ENCODE results near the gene KRTAP4-4.

GRCh38 chr17:41150026-41150425 is 10.5 kb downstream of the KRTAP4-4 start:
- no peak for TF ChIP-seq CTCF (IDR thresholded peaks at IDR 0.05)
- TF ChIP-seq ZFX (IDR thresholded peaks at IDR 0.05; ENCODE audit: borderline replicate concordance): no peak

Measured in 22Rv1 (cell line).